RCC 7860 (cell line): ENCODE data around the gene CRYGA.
"Not testable (repeated sequence)": the region's sequence is repeated elsewhere in the genome, so short reads cannot be mapped to it uniquely, and the experiment has no call there.

Source experiments
- DNase-seq: peaks from one replicate; pipeline ENCODE4 v3.0.0-alpha.2; 2015; ENCODE audit warnings: low spot score
- FAIRE-seq: peaks from 2 replicates; lab custom pipeline; 2012; peaks lifted over from hg19 to GRCh38; lab: Jason Lieb, UNC

Gene CRYGA

DNA sequence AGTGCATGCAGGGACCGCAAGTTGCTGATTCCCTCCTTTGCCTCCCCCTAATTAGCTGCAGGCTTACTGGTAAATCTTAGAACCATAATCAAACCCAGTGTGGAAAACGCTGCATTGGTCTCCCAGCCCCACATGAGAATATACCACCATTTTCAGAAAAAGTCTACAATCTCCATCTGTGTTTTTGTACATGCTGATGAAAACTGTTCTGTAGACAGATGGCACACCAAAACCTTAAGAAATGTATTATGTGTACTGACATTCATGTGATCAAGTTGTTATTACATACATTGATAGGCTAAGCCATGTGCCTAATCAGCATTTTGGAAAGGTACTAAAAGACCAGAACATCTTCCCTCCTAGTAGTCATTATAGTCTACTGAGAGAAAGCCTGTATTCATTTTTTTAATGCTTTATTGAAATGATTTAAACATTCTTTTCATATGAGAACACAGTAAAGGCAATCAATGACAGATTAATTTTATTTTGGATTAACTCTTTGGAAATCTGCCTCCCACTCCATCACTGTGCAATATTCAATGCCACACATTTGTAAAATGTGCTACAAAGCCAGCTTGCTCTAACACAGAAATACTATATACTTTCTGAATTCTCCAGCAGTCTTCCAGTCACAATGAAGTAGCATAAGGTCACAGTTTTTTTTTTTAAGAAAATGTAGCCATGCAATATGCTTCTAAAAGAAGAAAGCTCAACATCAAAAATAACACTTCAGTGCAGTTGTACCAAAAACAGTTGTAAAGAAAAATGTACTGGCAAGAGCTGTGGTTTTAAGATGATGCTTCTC lies 1.8 kb upstream of the CRYGA start:
- no peak for FAIRE-seq
- DNase-seq = no peak

- no peak for DNase-seq
- FAIRE-seq = no peak
Observed at GRCh38 chr2:208156439-208156838, 7.0 kb downstream of the CRYGA start.

DNA sequence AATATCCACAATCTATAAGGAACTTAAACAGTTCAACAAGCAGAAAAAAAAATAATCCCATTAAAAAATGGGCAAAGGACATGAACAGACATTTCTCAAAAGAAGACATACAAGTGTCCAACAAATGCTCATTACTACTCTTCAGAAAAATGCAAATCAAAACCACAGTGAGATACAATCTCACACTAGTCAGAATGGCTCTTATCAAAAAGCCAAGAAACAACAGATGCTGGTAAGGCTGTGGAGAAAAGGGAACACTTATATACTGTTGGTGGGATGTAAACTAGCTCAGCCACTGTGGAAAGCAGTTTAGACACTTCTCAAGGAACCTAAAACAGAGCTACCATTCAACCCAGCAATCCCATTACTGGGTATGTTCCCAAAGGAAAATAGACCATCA lies 10.2 kb downstream of the CRYGA start:
- FAIRE-seq = no peak
- no peak for DNase-seq

- FAIRE-seq (no peak), DNase-seq (no peak)
Observed at GRCh38 chr2:208150956-208151355, 12.4 kb downstream of the CRYGA start.

- FAIRE-seq = no peak
- DNase-seq = no peak
Observed at GRCh38 chr2:208150094-208150493, 13.3 kb downstream of the CRYGA start.

DNA sequence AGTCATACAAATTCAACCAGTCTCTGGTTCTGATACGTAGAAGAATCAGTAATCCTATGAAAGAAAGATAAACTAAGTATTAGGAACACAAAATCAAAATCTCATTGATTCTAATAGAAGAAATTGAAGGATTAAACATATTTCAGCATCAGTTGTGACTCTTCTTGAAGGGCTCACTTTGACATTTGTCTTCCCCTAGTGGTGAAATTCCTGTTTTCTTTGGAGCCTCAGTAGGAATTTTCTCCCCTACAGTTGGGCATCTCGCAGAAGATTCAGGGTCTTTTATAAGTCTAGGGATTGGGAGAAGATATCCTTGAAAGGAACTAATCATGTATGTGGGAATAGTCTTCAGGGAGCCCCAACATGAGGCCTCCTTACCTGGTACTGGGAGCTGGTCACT lies 14.6 kb downstream of the CRYGA start:
- FAIRE-seq (no peak), DNase-seq (no peak)

DNA sequence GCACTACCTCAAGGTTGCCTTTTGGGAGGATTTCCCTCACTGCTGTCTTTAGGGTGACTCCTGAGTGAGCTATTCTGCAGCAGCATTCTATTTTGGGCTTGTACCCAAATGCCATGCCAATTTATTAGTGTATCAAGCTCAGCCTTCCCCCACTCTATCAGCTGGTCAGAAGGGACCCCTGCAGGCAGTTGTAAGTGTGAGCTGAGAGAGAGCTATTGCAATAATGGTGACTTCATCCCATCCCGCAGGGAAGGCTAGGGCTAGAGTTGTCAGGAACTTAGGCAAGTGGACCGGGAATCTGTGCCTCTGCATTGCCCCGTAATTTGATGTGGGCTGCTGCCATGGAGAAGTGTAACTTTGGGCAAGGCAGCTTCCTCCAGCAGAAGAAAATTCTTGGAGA lies 15.6 kb downstream of the CRYGA start:
- DNase-seq = no peak
- FAIRE-seq = no peak

DNA sequence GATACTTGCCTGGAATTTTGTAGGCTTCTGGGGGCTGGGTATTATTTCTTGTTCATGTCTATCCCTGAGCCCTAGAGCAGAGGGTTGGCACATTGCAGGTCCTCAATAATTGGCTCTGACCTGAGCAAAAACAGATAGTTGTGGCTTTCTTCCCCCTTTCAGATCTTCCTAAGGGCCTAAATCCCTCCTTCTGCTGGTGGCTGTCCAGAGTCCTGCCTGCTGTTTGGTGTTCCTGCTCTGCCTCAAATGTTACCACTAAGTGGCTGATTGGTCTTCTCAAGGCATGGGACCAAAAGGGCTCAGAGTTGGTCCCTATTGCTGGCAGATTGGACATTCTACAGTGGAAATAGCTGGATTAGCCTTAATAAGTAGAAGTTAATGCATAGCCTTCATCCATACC lies 16.4 kb downstream of the CRYGA start:
- no peak for DNase-seq
- FAIRE-seq = no peak

GRCh38 chr2:208146006-208146405 lies 17.4 kb downstream of the CRYGA start, which contains the start of gene CRYGB:
CRYGB (minus strand) TSS chr2:208146158; CDS start chr2:208146120, 38 bp downstream.
- FAIRE-seq (no peak), DNase-seq (no peak)

DNA sequence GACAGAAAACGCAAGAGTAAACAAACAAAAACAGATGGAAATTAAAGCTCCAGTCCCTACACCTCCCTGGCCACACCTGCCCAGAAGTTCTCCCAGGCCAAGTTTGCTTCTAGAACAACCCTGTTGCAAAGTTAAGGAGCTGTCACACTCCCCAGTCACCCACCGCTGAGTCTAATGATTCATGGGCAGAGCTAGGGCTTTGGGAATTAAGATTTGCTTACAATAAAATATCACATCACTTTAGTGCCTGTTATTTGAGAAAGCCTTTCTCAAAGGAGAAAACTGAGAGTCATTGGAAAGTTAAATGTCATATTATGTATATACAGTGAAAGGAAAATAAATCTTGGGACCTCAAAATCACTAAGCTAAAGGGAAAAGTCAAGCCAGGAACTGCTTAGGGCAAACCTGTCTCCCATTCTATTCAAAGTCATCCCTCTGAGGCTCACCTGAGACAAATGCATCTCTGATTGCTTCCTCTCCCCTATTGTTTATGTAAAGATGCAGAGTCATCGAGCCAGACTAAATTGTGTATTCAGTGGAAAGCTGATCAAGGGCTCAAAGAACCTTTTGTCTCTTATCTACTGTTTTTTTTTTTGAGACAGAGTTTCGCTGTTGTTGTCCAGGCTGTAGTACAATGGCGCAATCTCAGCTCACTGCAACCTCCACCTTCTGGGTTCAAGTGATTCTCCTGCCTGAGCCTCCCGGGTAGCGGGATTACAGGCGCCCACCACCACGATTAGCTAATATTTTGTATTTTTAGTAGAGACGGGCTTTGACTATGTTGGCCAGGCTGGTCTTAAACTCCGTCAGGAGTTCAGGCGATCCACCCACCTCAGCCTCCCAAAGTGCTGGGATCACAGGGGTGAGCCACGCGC lies 20.2 kb downstream of the CRYGA start:
- FAIRE-seq (no peak), DNase-seq (no peak)

DNA sequence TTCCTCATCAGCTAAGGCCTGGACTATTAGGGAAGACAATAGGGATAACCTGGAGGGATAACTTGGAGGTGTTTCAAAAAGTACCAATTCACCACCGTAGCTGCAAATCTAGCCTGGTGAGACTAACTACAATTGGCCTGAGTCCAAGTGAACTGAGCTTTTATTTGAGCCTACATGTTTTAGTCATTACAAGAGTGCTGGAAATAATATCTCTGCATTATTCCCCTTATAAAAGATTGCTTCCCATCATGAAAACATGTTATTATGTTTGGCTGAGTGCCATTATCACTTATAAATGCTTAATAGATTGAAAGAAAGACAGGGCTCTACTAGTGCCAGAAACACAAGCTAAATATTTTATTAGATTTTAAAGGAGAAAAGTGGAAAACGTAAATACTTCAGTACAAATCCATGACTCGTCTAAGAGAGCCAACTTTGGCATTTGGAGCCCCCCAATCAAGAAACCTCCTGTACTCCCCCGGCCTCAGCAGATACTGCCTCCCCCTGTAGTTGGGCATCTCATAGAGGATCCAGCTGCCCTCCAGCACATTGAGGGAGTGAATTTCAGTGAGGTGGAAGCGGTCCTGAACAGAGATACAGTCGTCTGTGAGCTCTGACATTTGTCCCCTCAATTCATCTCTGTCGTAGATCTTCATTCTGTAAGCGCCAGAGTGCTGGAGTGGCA lies 21.0 kb downstream of the CRYGA start:
- no peak for DNase-seq

DNA sequence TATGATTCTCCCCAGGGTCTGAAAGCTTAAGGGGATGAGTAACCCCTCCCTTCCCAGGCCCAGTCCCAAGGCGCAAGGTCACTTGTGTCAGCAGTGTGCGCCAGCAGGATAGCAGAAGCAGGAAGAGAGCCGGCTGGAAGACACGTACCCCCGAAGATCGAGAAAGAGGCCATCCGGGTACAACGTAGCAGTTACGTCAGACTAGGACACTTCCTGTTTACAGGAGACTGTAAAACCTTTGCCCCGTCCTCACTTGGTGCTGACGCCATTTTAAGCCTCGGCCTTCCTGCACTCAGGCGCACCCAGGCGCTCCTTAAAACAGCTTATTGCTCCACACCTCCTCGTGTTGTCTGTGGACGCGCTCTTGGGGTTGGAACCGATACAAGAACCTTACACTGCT lies 23.9 kb downstream of the CRYGA start:
- DNase-seq = no peak
- FAIRE-seq = no peak

More for the DNA sequence above, 21.0 kb downstream of the CRYGA start:
- FAIRE-seq = no peak

GRCh38 chr2:208138334-208138733 lies 25.1 kb downstream of the CRYGA start:
- not testable (repeated sequence) for DNase-seq, FAIRE-seq

DNA sequence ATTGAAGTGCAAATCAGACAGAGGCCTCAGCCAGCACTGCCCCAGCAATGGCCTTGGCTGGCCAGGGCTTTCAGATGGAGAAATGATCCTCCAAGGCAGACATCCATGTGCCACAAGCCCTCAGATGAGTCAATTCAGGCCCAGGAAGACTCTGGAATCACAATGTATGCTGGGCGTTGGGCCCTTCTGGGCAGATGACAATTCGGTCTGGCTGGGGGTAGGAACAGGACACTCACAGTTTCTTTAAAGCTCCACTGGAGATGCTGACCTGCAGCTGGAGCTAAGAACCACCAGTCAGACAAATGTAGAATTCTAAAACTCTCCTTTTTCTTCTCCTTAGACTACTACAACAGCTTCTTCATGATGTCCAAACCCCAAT lies 26.7 kb downstream of the CRYGA start:
- FAIRE-seq (no peak), DNase-seq (no peak)

GRCh38 chr2:208135794-208136715 lies 27.3 kb downstream of the CRYGA start:
- no peak for DNase-seq
- no peak for FAIRE-seq

- DNase-seq (no peak), FAIRE-seq (no peak)
Observed at GRCh38 chr2:208134928-208135586, 28.3 kb downstream of the CRYGA start.

DNA sequence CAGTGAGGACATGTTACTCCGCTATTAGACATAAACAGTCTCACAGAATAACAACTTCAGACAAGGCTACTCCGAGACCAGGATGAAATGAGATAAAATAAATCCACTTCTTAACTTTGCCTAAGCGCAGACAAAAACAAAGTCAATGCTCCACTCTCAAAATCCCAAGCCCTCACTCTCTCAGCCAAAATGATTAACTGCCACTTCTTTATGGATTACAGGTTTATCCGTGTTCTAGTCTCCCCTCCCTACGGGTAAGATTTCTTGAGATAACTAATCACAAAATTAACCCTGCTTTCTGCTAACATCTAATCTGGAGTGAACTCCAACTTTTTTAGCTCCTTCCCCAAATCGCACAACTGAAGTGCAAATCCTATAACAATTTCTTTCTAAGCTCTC lies 32.7 kb downstream of the CRYGA start:
- DNase-seq (no peak), FAIRE-seq (no peak)

DNA sequence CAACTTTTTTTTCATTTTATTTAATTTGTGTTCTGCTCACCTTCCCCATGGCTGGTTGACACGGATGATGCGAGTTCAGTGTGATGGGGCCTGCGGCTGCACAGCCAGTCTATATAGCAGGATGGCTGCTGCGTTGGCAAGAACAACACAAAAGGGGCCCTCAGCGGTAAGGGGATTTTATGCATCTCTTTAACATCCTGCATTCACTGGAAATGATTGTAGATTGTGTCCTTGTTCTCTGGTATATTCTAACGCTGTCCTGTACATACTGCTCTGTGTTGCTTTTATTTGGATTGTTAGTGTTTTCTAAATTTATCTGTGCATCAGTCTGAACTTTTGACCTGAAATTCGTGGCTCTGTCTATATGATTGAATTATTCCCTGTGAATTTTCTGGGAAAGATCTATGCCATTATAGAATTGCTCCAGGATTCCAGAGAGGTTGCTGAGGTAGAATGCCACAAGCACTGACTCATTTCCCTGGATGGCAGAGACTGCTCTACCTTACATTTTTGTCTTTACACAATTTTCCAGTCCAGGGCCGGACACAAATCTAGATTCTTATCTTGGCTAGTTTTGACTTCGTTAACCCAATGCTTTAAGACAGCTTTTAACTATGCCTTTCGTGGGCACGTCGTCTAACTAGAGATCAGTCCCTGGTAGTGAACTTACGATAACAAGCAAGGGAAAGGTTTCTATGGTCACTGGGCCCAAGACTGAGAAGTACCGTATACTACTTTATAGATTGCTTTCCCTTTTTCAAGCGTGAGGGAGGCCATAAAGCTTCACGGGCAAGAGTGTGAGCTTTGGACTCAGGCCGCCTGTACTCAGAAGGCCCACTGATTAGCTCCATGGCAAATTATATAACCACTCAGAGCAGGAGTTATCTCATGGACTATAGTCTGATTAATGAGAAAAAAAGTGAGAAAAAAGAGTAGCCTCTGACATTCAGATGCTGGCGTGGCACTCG lies 33.4 kb downstream of the CRYGA start, which contains the start of gene CRYGC:
Gene CRYGC, minus strand, starts transcription at position 85 of the 968 bp plus-strand sequence. Its CDS starts 36 bp downstream, at position 49.
- FAIRE-seq (no peak), DNase-seq (no peak)
